ENCODE data around the gene GPATCH8.

DNA sequence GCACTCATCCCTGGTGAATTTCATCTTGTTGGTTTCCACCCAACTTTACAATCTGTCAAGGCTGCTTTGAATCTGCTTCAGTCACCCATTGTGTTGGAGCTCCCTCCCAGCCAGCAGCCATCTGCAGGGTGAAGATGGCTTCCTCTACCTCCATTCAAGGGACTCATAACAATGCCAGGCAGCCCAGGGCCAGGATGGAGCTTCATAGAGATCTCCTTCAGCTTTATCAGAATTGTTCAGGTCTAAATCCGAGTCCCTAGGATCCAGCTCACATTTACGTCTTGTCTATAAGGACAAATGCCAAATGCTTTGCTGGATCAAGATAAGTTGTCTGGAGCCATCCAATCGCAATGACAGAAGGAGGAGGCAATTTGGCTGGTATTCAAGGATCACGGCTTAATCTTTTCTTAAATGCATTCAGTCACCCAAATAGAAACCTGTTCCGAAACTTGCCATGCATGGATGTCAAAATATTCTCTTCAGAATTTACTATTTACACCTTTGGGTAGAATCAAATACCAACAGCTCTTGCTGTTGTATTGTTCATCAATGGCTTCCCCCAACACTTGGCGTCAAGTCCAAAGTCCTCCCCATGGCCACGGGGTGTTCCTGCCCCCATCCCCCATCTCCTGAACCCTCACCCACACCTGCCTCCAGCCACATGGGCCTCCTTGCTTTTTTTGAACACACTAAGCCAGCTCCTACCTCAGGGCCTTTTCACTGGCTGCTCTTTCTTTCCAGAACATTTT, 135.8 kb downstream of the GPATCH8 start:
- TF ChIP-seq, protein P1, sequence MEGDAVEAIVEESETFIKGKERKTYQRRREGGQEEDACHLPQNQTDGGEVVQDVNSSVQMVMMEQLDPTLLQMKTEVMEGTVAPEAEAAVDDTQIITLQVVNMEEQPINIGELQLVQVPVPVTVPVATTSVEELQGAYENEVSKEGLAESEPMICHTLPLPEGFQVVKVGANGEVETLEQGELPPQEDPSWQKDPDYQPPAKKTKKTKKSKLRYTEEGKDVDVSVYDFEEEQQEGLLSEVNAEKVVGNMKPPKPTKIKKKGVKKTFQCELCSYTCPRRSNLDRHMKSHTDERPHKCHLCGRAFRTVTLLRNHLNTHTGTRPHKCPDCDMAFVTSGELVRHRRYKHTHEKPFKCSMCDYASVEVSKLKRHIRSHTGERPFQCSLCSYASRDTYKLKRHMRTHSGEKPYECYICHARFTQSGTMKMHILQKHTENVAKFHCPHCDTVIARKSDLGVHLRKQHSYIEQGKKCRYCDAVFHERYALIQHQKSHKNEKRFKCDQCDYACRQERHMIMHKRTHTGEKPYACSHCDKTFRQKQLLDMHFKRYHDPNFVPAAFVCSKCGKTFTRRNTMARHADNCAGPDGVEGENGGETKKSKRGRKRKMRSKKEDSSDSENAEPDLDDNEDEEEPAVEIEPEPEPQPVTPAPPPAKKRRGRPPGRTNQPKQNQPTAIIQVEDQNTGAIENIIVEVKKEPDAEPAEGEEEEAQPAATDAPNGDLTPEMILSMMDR (optimal IDR thresholded peaks at IDR 0.05 in 1 of 3, IDR thresholded peaks at IDR 0.05 in 1 of 3, conservative IDR thresholded peaks at IDR 0.05 in 1 of 3; ENCODE audit: extremely low read depth in 1 of 3, insufficient read depth in 2 of 3, low read length in 3 of 3) = no peak
- TF ChIP-seq EZH2 (IDR thresholded peaks at IDR 0.05; ENCODE audit: low read length) = no peak

Measured in keratinocyte (primary cell).